WI38 (cell line): ENCODE measurements around the gene MACIR.

Experiments used
- H3K4me3 ChIP-seq: 2 replicates; pipeline ENCODE4 v1.5.1; 2011; ENCODE audit warnings: low read depth, mild to moderate bottlenecking, control low read depth, low read length
- TF ChIP-seq, protein P1 (sequence below): IDR thresholded peaks from 2 replicates; pipeline ENCODE4 v1.5.1; 2012; ENCODE audit warnings: low read depth, mild to moderate bottlenecking, control low read depth, low read length

MACIR gene

DNA sequence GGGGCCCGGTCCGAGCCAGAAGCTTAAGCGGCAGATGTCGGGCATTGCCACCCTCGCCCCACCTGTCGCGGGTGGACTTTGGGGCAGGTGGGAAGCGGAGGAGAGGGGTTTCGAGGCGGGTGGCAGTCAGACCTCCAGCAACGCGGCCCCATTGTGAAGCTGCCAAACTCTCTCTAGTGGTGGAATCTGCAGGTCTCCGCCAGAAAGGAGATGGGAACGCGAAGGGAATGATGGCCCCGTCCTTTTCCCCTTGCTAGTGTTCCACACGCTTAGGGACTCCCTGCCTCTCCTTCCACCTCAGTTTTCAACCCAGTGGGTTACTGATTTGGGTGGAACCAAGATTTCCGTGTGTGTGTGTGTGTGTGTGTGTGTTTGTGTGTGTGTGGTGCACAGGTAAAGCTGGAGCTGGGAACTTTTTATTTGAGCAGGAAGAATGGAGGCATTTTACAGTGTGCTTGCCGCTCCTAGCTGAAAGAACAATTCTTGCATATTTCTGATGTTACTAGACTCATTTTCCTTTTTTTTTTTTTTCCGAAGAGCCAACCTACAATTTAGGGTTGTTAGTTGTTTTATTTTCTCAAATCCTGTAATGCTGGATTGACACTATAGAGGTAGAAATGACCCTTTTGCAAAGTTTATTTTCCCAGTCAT is 1.3 kb downstream of the MACIR start:
- TF ChIP-seq, protein P1, sequence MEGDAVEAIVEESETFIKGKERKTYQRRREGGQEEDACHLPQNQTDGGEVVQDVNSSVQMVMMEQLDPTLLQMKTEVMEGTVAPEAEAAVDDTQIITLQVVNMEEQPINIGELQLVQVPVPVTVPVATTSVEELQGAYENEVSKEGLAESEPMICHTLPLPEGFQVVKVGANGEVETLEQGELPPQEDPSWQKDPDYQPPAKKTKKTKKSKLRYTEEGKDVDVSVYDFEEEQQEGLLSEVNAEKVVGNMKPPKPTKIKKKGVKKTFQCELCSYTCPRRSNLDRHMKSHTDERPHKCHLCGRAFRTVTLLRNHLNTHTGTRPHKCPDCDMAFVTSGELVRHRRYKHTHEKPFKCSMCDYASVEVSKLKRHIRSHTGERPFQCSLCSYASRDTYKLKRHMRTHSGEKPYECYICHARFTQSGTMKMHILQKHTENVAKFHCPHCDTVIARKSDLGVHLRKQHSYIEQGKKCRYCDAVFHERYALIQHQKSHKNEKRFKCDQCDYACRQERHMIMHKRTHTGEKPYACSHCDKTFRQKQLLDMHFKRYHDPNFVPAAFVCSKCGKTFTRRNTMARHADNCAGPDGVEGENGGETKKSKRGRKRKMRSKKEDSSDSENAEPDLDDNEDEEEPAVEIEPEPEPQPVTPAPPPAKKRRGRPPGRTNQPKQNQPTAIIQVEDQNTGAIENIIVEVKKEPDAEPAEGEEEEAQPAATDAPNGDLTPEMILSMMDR = no peak
- H3K4me3 ChIP-seq = peak overlapping the region; percentile 90

DNA sequence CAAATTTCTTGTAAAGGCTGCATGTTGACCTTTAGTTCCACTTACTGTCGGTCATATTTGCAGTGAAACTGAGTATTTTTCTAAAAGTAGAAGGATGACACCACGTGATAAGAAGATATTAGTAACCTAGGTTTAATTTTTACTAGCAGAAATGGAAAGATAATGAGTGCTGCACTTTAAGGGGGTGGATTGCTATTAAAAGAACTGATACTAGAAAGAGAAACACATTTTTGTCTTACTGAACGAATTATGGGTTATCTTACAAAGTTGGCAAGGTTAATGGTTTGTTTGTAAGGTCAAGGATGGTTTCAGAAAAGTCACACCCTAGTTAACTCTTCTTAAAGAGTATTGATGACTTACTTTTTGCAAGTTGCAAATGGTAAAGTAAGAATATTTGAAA is 2.4 kb downstream of the MACIR start:
- H3K4me3 ChIP-seq = no peak overlapping the region
- TF ChIP-seq, protein P1 = no peak

DNA sequence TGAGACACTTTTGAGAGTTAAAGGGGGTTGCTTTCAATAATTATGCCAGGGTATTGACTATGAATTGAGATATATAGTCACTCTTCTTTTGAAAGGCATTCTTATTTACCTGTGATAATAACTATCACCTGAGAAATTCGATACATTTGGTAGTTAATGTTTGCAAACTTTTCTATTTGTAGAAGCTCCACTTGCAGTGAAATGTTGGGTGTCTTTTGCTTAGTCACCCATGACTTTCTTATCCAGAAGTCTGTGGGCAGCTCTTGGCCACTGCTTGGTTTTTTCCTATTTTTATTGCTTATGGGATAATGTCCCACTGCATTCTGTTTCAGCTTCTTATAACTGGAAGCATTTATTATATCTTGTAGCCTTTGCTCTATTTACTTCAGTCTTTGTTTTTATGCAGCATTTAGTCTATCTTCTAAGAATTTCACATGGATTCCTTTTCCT is 3.9 kb downstream of the MACIR start:
- no peak overlapping the region for H3K4me3 ChIP-seq

DNA sequence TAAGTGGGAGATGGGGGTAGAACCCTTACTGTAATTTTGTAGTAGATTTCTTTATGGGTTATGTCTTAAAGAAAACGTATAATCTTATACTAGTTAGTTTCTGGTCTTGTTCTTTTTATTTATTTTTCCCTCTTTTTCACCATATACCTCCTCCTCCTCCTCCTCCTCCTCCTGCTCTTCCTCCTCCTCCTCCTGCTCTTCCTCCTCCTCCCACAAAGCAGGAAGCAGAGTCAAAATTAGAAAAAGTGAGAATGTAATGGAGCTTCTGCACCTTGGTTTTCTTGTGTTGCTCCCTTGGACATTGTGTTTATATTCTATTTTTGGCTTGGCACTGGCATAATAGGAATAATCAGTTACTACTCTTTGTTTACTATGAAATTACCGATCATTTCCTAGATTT is 4.5 kb downstream of the MACIR start:
- H3K4me3 ChIP-seq = no peak overlapping the region

More for the DNA sequence above, 3.9 kb downstream of the MACIR start:
- TF ChIP-seq, protein P1 = no peak

DNA sequence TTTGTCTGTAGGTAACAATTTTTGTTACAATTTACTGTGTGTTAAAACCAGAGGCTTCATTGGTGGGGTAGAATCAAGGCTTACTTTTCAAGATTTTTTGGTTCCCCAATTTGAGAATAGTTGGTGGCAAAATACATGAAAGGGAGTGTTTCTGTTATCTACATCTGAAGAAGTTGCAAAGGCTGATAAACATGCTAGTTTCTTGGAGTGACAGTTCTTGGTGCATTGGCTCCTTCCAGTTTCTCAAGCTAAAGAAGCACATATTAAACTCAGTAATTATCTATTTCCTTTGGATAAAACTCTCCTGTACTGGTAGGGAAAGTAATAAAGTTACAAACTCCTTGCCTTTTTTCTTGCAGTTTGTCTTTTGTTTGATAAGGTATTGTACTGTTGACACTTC is 5.9 kb downstream of the MACIR start:
- no peak overlapping the region for H3K4me3 ChIP-seq
- TF ChIP-seq, protein P1 = no peak

More for the DNA sequence above, 4.5 kb downstream of the MACIR start:
- TF ChIP-seq, protein P1 = no peak

DNA sequence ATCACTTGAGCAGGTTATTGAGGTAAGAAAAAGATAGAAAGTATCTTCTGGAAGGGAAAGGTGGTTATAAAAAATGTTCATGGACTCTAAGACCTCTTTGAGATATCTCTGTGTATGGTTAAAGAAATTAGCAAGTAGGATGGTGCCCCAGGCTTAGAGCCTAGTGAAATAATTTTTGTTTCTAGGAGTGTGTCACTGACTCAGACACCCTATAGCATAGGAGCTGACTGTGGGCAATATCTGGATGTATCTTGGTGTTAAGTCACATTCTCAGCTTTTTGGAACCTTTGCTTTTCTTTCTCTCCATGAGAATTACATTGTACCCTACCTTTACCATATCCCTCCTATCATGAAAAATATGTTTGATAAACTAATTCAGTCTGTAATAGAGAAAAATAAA is 12.0 kb downstream of the MACIR start:
- TF ChIP-seq, protein P1 = no peak
- H3K4me3 ChIP-seq = no peak overlapping the region

DNA sequence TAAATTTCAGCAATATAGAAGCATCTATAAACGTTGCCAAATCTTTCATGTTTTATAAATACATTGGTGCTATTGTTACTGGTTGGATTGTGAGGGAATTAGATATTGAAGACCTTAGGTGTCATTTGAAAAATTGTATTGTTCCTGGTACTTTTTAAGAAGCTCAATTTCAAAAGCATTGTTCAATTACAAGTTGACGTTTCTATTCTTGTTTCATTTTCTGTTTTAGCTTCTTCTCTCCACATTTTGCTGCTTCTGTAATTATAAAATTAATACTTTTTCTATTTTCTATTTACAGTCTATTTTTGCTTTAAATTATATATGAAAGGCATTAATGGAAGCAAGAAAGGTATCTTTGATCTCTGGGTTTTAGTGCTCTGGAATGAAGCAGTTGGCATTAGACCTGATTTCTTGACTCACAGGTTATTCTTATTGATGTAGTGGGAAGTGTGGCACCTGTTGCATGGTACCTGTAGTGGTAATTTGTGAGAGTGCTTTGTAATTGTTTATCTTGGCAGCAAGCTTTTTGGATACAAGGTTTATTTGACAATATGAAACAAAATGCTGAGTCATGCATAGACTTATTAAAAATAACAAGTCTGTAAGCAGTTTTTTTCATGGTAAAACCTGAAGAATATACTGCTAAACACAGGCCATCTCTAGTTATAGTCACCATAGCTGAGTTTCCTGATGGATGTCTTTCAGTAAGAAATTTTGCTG is 13.2 kb downstream of the MACIR start:
- TF ChIP-seq, protein P1 = no peak
- H3K4me3 ChIP-seq = no peak overlapping the region
